CD4-positive, alpha-beta T cell treated with Interleukin-4 for 4 hours (primary cell): Measurements from ENCODE around the gene MED26.

Experiments used
- DNase-seq: peaks from one replicate; pipeline ENCODE4 v3.0.0-alpha.2; 2020

The MED26 gene

DNA sequence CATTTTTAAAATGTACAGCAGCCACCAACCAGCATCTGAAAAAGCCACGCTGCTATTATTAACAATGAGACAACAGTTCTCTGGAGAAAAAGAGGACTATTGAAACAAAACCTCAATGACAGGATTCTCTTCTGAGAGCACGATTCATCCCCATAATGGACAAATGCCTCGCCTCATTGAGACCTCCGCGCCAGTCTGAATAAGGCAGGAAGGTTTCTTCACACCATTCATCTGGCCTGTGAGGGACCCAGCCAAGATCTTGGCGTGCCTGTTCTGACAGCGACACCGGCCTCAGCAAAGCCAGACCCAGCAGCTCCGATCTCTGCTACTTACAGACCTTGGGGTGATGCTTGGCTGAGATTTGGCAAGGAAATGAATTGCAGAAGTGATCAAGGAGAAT lies 17.1 kb upstream of the MED26 start:
- DNase-seq: no peak

GRCh38 chr19:16641695-16642094 lies 13.7 kb upstream of the MED26 start:
- DNase-seq: no peak

DNA sequence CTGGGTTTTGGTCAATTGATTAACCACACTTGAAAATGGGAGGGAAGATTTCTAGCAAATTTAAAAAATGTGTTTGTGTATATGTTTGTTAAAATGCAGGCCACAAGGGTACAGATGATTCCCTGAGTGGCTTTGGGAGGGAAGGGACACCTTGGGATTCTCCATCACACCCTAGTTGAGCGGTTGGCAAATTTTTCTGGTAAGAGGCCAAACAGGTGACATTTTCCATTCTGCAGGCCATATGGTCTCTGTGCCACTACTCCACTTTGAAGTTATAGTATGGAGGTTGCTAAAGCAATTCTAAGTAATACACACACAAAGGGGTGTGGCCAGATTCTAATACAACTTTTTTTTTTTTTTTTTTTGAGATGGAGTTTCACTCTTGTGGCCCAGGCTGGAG lies 12.9 kb upstream of the MED26 start:
- DNase-seq: no peak

DNA sequence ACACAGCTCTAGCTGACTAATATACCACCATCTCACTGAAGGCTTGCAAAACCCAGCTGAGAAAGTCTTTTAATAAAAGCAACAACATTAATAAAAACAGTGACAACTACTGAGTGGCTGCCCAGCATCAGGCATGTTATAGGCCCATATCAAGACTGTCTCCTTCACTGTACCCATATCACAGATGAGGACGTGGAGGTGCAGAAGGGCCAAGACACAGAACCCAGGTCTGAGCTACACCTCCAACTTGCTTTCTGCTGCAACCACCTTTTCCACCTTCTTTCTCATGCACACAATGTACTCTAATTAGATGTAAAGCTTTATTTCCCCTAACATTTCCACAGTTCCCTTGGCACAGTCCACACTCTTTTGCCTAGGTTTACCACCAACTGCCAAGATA lies 10.7 kb upstream of the MED26 start:
- no peak for DNase-seq

- DNase-seq: no peak
Measured at GRCh38 chr19:16637535-16637934, 9.5 kb upstream of the MED26 start.

GRCh38 chr19:16631465-16631864 lies 3.5 kb upstream of the MED26 start:
- DNase-seq: no peak

DNA sequence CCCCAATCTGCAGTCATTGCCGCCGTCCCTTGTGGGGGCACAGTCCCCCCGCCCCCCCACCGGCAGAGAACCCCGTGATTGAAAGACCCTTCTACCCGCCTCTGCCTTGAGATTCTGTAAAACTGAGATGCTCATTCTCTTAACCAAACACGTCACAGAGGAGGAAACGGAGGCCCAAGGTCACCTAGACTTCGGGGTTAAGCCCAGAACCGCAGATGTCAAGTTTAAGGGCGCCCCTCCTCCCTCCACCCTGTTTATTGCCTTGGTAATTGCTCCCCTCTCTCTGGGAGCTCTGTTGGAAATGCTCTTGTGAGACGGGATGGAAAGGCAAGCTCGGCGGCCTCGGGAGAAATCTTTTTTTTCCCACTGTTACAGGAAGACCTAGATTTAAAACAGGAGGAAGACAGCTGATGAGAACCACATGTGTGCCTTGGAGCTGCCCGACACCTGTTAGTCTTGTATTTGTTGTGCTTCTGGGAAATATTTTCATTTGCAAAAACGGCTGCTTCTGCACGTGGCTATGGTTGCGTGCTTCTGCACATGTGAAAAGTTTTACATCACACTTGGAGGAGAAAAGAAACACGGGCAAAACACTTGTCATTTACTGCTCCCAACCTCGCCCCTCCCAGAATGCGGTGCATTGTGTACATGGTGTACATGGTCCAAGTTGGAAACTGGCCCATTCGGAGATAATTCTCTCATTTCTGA lies 1.1 kb upstream of the MED26 start:
- no peak for DNase-seq

GRCh38 chr19:16627928-16628182 lies 149 bp downstream of the MED26 start:
- DNase-seq: no peak

- DNase-seq: no peak
Measured at GRCh38 chr19:16627193-16627927, 644 bp downstream of the MED26 start.

GRCh38 chr19:16626796-16627192 lies 1.2 kb downstream of the MED26 start:
- DNase-seq: no peak

DNA sequence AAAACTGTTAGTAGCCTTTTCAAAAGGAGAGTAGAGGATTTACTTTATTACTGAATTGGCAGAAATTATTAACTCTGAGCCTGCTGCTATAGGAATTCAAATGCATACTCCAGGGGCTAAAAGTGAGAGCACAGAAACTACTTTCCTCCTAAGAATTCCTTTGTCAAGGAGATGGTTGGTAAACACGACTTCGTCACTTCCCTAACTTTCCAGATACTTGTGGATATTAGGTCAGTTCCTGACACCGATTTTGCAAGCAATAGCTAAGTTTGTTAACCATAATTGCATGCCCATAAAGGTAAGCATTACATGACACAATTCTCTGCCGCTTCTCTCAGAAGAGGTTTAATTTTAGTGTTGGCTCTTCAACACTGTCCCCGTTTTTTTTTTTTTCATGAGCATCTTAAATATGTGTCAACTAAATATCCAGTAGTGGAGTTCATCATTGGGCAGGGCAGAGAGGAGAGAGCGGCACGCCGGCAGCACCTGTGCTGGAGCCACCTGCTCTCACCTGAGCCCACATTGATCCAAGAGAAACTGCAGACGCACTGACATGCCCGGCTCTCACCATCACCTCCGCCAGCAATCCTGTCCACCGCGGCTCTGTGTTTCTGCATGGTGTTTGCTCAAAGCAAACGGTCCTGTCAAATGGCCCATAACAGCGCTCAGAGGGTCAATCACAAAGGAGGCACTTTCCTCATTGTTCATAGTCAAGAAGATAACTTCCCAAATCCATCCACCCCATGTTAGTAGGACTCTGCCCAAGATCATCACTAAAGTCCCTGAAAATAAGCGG lies 2.6 kb downstream of the MED26 start:
- no peak for DNase-seq

GRCh38 chr19:16624236-16624635 lies 3.8 kb downstream of the MED26 start:
- DNase-seq: no peak

DNA sequence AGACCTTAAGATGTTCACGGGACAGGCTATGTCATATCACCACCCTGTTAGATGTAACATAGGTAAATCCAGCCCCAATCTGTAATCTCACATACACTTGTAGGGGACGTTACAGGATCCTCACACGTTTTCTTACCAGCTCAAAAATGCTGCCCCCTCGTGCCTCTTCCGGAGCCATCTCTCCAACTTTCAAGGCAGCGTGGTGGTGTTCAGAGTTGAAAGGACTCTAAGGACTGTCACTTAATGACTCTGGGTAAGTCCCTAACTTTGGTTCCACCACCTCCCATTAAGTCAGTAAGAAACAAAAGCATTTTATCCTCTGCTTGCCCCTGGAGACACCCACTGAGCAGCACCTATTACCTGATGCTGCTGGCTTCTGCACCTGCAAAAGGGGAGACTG lies 4.4 kb downstream of the MED26 start:
- DNase-seq: no peak

DNA sequence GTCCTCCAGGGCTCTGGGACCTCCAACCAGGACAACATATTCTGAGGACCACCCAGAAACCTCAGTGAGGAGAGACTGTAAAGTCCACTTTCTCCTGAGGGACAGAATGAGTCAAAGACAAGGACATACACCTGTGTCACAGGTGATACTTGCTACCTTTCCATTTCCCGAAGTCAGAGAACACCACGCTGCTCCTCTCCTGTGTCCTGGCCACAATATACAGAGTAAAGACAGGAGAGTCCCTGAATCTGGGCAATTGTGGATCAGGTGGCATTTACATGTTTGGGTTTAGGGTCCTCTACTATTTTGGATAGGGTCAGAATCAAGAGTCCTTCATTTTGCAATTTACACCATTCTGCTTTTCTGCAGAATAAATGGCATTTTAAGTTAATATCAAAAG lies 4.9 kb downstream of the MED26 start:
- no peak for DNase-seq

DNA sequence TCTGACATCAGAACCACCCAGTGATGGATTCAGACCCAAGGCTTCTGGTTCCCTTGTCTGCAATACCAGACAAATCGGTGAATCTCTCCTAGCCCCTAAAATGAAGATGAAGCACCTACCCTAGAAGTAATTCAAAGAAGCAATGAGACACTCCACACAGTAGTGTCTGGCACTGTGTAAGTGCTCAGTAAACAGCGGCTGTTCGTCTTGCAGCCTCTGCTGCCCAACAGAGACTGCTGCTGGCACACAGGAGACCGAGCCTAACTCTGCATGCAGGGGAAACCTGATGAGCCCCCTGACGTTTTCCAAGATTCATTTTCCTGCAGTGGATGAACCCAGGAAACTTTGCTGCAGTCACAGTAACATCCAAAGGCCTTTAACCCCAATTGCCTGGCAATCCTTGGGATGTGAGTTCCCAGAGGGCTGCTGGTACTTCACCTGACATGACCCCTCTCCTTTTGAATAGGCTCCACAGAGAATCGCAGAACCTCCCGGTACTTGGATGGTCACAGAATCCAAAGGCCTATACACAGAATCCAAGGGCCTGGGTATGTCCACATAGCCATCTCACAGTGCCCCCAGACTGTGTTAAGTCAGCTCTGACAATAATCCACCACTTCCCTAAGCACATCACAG lies 6.7 kb downstream of the MED26 start:
- DNase-seq: no peak

GRCh38 chr19:16620584-16620983 lies 7.4 kb downstream of the MED26 start:
- DNase-seq: no peak

GRCh38 chr19:16620018-16620417 lies 8.0 kb downstream of the MED26 start:
- no peak for DNase-seq

DNA sequence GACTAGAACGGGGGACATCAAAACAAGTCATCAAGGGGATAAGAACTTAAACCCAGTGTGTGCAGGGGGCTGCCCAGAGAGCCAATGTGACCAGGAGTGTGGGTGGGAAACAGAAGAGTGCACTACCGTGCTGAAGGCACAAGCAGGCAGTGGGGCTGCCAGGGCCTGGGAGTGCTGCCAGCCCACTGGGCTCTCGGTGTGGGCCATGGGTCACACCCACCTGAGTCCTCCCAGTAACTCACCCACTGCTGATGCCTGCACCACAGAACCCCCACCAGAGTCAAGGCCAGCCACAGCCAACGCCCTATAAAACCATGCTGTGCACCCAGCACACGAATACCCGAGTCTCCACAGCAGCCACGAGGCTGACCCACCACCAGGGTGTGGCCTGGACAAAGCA lies 8.5 kb downstream of the MED26 start:
- no peak for DNase-seq

DNA sequence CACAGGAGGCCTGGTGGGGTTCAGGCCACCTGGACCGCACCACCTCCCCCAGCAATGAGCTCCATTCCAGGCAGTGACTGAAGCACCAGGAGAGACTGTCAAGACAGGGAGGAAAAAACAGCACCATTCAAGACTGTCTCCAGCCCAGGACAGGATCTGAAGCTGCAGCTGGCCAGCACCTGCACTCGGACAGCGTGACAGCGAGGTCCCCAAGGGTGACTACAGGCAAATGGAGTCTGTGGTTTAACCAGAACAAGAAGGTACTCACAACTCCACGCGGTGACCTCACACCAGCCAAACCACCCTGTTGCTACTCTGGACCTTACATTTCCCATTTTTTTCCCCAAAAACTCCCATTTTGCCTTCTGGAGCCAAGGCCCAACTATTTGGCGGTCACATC lies 9.8 kb downstream of the MED26 start:
- no peak for DNase-seq

- no peak for DNase-seq
Measured at GRCh38 chr19:16615808-16616207, 12.2 kb downstream of the MED26 start.

- no peak for DNase-seq
Measured at GRCh38 chr19:16614941-16615340, 13.1 kb downstream of the MED26 start.

GRCh38 chr19:16613841-16614240 lies 14.2 kb downstream of the MED26 start:
- DNase-seq: no peak

DNA sequence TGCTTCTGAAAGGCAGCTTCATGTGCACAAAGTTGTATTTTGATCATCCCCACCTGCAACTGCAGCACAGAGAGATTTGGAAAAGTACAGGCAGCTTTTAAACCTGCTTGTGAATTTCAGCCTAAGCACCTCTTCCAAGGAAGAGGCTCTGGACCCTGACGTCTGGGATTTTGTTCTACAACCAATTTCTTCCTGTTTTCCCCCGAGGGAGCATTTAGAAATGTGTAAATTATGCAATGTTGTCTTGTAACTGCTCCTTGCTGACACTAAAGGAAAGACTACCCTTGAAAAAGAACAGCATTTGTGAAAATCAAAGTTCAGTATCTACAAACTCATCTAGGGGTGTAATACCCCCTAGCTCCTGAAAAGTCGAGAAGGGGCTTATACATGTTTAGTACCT lies 15.4 kb downstream of the MED26 start:
- DNase-seq: no peak

- no peak for DNase-seq
Measured at GRCh38 chr19:16611121-16611520, 16.9 kb downstream of the MED26 start.
